BJ (cell line): ENCODE measurements around the gene TMEM258. TPM values are rescaled to one million over a fixed set of nuclear protein-coding genes. Genes with fewer than 3 reads are reported as not detected.

Experiments used
- CTCF ChIA-PET: fragments of 350-600 bp; formaldehyde crosslinking; extraction: SDS; loops from one replicate; lab custom pipeline; 2021; ENCODE audit warnings: antibody characterized with exemption, inconsistent platforms; lab: Yijun Ruan, JAX
- POLR2A ChIA-PET: fragments of 300-600 bp; sonication (Branson Sonifier 250); formaldehyde crosslinking; extraction: SDS; loops from one replicate; lab custom pipeline; 2021; ENCODE audit warnings: antibody characterized with exemption; lab: Charles Lee
- DNase-seq: peaks from one replicate; pipeline ENCODE4 v3.0.0-alpha.2; 2011; ENCODE audit warnings: low read depth
- H3K27me3 ChIP-seq: 2 replicates; pipeline ENCODE4 v1.6.0; 2011; ENCODE audit warnings: low read length; ENCODE audit not compliant: control insufficient read depth, insufficient read depth
- H3K36me3 ChIP-seq: 2 replicates; pipeline ENCODE4 v1.5.1; 2011; ENCODE audit warnings: low read length; ENCODE audit not compliant: control insufficient read depth, insufficient read depth
- H3K4me3 ChIP-seq: 2 replicates; pipeline ENCODE4 v1.5.1; 2011; ENCODE audit warnings: low read depth, mild to moderate bottlenecking, control low read depth, low read length
- polyA plus RNA-seq: library from polyadenylated mRNA; depleted of rRNA; stranded (reverse); fragments of >200 nt; gene quantifications from 2 replicates; pipeline ENCODE4 v1.2.3, GENCODE V29; 2011
- TF ChIP-seq, protein P1 (sequence below): IDR thresholded peaks from 2 replicates; pipeline ENCODE4 v1.5.1; 2011; ENCODE audit warnings: low read depth, mild to moderate bottlenecking, control low read depth, inconsistent platforms, low read length, moderate library complexity; ENCODE audit not compliant: insufficient read depth

TMEM258 gene
- polyA plus RNA-seq, 1 experiment: 371 TPM

- POLR2A ChIA-PET: no interaction called here
- DNase-seq: no peak
- H3K4me3 ChIP-seq: no peak overlapping the region
- no peaks in the 10 kb centered on the region for H3K27me3 ChIP-seq
- TF ChIP-seq, protein P1, sequence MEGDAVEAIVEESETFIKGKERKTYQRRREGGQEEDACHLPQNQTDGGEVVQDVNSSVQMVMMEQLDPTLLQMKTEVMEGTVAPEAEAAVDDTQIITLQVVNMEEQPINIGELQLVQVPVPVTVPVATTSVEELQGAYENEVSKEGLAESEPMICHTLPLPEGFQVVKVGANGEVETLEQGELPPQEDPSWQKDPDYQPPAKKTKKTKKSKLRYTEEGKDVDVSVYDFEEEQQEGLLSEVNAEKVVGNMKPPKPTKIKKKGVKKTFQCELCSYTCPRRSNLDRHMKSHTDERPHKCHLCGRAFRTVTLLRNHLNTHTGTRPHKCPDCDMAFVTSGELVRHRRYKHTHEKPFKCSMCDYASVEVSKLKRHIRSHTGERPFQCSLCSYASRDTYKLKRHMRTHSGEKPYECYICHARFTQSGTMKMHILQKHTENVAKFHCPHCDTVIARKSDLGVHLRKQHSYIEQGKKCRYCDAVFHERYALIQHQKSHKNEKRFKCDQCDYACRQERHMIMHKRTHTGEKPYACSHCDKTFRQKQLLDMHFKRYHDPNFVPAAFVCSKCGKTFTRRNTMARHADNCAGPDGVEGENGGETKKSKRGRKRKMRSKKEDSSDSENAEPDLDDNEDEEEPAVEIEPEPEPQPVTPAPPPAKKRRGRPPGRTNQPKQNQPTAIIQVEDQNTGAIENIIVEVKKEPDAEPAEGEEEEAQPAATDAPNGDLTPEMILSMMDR: no peak
- CTCF ChIA-PET: interaction anchor here (0.6 to 2.0 kb wide), 3 partner anchors 11 to 927 kb away, joined by 3 to 5 read pairs (median 3); partner anchors contain the start of gene POLR2G
- peaks cover 11% of the 10 kb centered on the region for H3K36me3 ChIP-seq
Observed at GRCh38 chr11:61833926-61834277, 41.5 kb upstream of the TMEM258 start.

DNA sequence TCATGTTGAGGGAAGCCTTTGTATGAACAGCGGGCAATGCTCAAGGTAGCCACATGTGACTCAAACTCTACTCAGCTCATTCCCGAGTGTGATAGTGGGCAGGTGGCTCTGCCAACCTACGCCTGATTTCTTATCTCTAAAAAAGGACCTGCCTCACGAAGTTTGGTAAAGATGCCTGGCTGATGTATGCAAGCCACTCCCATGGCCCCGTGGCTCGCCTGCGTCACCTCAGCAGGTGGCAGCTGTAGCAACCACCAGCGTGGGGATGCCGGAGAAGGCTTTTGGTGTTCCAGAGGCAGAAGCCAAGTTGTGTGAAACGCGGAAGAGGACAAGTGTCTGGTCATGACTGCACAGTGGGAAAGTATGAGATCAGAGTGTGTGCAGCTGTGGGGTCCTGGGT is 41.1 kb upstream of the TMEM258 start:
- Histone ChIP-seq H3K36me3 (peaks cover 11% of the 10 kb centered on the region), H3K27me3 (no peaks in the 10 kb centered on the region), H3K4me3 (no peak overlapping the region)
- ChIA-PET CTCF (interaction anchor here (0.8 to 2.0 kb wide), 2 partner anchors 12 to 18 kb away, joined by 3 to 5 read pairs; no protein-coding TSS in a partner anchor), POLR2A (no interaction called here)
- no peak for DNase-seq
- TF ChIP-seq, protein P1: no peak

- Histone ChIP-seq H3K36me3 (peaks cover 7% of the 10 kb centered on the region), H3K4me3 (no peak overlapping the region), H3K27me3 (no peaks in the 10 kb centered on the region)
- TF ChIP-seq, protein P1: no peak
- no peak for DNase-seq
- ChIA-PET CTCF (interaction anchor here (0.6 kb wide), 1 partner anchor 825 kb away, joined by 3 read pairs; no protein-coding TSS in a partner anchor), POLR2A (no interaction called here)
Observed at GRCh38 chr11:61832754-61833153, 40.4 kb upstream of the TMEM258 start.

- DNase-seq: no peak
- H3K27me3 ChIP-seq: no peaks in the 10 kb centered on the region
- H3K36me3 ChIP-seq: peaks cover 3% of the 10 kb centered on the region; the same call in 1 of the 2 replicates
- no peak overlapping the region for H3K4me3 ChIP-seq
- TF ChIP-seq, protein P1: no peak
- POLR2A ChIA-PET: no interaction called here
- CTCF ChIA-PET: interaction anchor here (0.6 to 1.7 kb wide), 3 partner anchors 15 to 825 kb away, joined by 3 read pairs; partner anchors contain the start of gene FADS1
Observed at GRCh38 chr11:61832207-61832606, 39.8 kb upstream of the TMEM258 start.

DNA sequence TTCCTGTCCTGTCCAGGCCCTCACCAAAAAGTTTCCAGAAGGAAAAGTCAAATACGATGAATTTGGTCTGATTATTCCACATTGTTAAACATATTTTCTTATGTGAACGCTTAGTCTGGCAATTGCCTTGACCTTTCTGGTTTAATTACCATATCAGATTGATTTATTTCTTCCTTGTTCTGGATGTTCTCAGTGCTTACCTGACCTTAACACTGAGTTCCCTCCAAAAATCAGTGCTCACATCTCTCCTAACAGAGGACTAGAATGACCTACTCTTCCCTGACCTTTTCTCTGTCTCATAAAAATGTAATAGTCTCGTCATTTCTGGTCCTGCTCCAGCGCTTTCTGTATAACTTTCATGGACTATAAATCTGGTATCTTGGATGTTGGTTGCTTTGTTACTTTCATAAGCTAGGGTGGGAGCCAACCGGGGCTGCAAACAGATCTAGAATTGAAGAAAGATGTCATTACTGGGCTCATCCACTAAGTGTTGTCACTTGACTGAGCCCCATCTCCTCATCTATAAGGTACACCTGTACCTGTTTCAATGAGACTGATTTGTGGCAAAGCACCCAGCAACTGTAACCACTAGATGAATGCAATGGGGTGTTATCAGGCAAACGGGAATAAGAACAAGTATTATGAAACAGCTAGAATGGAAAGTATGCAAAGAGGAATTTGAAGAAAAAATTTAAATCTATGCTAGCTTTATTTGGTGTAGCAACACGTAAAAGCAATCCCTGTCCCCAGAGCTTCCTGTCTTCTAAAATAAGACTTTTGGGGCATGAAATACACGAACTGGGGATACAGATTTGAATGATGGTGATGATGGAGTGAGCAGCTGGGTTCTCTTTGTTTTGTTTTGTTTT is 38.1 kb upstream of the TMEM258 start:
- Histone ChIP-seq H3K27me3 (no peaks in the 10 kb centered on the region), H3K4me3 (peak overlapping the region; percentile 82), H3K36me3 (peaks cover 3% of the 10 kb centered on the region; the same call in 1 of the 2 replicates)
- TF ChIP-seq, protein P1: no peak
- DNase-seq: no peak
- POLR2A ChIA-PET: no interaction called here
- CTCF ChIA-PET: interaction anchor here (0.6 to 4.8 kb wide), 6 partner anchors 13 to 276 kb away, joined by 3 to 22 read pairs (median 3); partner anchors contain the start of gene FADS1
